ENCODE data around the gene GLP1R.

DNA sequence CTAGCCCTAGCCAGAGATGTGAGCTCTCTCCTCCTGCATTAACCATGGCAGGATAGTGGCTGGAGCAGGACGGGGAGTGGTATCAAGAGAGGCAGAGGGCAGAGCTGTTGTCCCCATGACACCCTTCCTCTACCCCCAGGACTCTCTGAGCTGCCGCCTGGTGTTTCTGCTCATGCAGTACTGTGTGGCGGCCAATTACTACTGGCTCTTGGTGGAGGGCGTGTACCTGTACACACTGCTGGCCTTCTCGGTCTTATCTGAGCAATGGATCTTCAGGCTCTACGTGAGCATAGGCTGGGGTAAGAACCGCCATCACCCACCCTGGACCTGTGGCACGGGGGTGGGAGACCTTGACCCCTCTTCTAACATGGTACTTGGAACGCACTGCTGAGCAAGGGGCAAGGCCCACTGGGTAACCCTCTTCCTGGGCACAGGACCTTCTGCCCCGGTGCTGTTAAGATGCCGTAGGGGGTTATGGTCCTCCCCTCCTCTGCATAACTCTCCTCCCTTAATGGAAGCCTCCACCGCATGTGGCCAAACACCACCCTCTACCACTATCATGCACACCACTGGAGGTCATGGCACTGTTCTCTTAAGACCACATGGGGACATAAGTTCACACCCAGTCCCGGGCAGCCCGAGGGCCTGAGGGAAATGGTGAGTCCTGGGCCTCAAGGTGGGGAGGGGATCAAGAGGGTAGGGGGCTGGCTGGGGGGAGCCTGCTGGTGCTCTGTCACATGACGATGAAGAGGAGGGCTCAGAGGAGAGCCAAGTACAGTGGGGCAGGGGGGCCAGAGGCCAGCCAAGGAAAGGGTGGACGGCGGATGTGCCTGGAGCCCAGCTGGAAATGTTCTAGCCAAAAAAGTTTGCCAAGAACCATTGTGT lies 25.1 kb downstream of the GLP1R start:
- TF ChIP-seq, protein P1, sequence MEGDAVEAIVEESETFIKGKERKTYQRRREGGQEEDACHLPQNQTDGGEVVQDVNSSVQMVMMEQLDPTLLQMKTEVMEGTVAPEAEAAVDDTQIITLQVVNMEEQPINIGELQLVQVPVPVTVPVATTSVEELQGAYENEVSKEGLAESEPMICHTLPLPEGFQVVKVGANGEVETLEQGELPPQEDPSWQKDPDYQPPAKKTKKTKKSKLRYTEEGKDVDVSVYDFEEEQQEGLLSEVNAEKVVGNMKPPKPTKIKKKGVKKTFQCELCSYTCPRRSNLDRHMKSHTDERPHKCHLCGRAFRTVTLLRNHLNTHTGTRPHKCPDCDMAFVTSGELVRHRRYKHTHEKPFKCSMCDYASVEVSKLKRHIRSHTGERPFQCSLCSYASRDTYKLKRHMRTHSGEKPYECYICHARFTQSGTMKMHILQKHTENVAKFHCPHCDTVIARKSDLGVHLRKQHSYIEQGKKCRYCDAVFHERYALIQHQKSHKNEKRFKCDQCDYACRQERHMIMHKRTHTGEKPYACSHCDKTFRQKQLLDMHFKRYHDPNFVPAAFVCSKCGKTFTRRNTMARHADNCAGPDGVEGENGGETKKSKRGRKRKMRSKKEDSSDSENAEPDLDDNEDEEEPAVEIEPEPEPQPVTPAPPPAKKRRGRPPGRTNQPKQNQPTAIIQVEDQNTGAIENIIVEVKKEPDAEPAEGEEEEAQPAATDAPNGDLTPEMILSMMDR (IDR thresholded peaks at IDR 0.05) = no peak
- no peak for TF ChIP-seq EP300 (IDR thresholded peaks at IDR 0.05)
- no peak for TF ChIP-seq POLR2AphosphoS5 (IDR thresholded peaks at IDR 0.05)

All from esophagus muscularis mucosa (tissue), 4 donors.